ENCODE results near the gene DLG2.

DLG2 gene

GRCh38 chr11:84035645-84036044 is 1591.5 kb downstream of the DLG2 start:
- no peak for DNase-seq

- DNase-seq, result no peak
These were observed 1592.7 kb downstream of the DLG2 start for GRCh38 chr11:84034484-84034883.

GRCh38 chr11:84024266-84024665 is 1602.9 kb downstream of the DLG2 start:
- no peak for DNase-seq

GRCh38 chr11:84022695-84023094 is 1604.4 kb downstream of the DLG2 start:
- no peak for DNase-seq

GRCh38 chr11:84022201-84022600 is 1604.9 kb downstream of the DLG2 start:
- DNase-seq, result no peak

GRCh38 chr11:84021291-84021690 is 1605.9 kb downstream of the DLG2 start:
- no peak for DNase-seq

- no peak for DNase-seq
These were observed 1607.5 kb downstream of the DLG2 start for GRCh38 chr11:84019571-84020194.

GRCh38 chr11:84014539-84014938 is 1612.6 kb downstream of the DLG2 start:
- no peak for DNase-seq

GRCh38 chr11:84012171-84012826 is 1614.8 kb downstream of the DLG2 start:
- DNase-seq, result no peak

- DNase-seq, result no peak
These were observed 1624.0 kb downstream of the DLG2 start for GRCh38 chr11:84003181-84003580.

GRCh38 chr11:83998921-83999320 is 1628.2 kb downstream of the DLG2 start:
- no peak for DNase-seq

- DNase-seq, result no peak
These were observed 1636.9 kb downstream of the DLG2 start for GRCh38 chr11:83990160-83990733.

- no peak for DNase-seq
These were observed 1644.3 kb downstream of the DLG2 start for GRCh38 chr11:83982825-83983224.

- DNase-seq, result no peak
These were observed 1647.6 kb downstream of the DLG2 start for GRCh38 chr11:83979593-83979992.

- no peak for DNase-seq
These were observed 1648.2 kb downstream of the DLG2 start for GRCh38 chr11:83978942-83979341.

- DNase-seq, result peak; percentile 19
These were observed 1651.1 kb downstream of the DLG2 start for GRCh38 chr11:83976086-83976485.

GRCh38 chr11:83972536-83972935 is 1654.6 kb downstream of the DLG2 start:
- DNase-seq, result no peak

GRCh38 chr11:83971063-83971462 is 1656.1 kb downstream of the DLG2 start:
- no peak for DNase-seq

GRCh38 chr11:83970061-83970671 is 1657.0 kb downstream of the DLG2 start:
- no peak for DNase-seq

GRCh38 chr11:83957038-83957900 is 1669.9 kb downstream of the DLG2 start:
- DNase-seq, result no peak

GRCh38 chr11:83956119-83956697 is 1670.9 kb downstream of the DLG2 start:
- no peak for DNase-seq

- no peak for DNase-seq
These were observed 1672.4 kb downstream of the DLG2 start for GRCh38 chr11:83954780-83955179.

GRCh38 chr11:83951521-83951920 is 1675.6 kb downstream of the DLG2 start:
- DNase-seq, result no peak

Data from kidney glomerular epithelial cell (primary cell).